ENCODE data around the gene CADPS2.

The CADPS2 gene

GRCh38 chr7:122883049-122883680, 3.1 kb downstream of the CADPS2 start:
- TF ChIP-seq CTCF (IDR thresholded peaks at IDR 0.05) = no peak

GRCh38 chr7:122881324-122881723, 4.9 kb downstream of the CADPS2 start:
- TF ChIP-seq CTCF (IDR thresholded peaks at IDR 0.05) = no peak

GRCh38 chr7:122869260-122869659, 17.0 kb downstream of the CADPS2 start:
- TF ChIP-seq CTCF (IDR thresholded peaks at IDR 0.05) = no peak

GRCh38 chr7:122867471-122867980, 18.7 kb downstream of the CADPS2 start:
- no peak for TF ChIP-seq CTCF (IDR thresholded peaks at IDR 0.05)

DNA sequence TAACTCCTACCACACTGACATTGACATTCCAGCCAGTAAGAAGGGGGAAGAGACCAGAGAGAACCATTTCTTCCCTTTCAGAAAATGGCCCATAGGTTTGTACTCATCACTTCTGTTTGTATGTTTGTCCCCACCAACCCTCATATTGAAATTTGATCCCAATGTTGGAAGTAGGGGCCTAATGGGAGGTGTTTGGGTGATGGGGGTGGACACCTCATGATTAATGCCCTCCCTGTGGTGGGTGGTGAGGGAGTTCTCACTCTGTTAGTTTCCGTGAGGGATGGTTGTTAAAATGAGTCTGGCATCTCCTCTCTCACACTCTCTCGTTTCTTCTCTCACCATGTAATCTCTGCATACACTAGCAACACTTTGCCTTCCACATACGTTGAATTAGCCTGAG, 21.4 kb downstream of the CADPS2 start:
- no peak for TF ChIP-seq CTCF (IDR thresholded peaks at IDR 0.05)

DNA sequence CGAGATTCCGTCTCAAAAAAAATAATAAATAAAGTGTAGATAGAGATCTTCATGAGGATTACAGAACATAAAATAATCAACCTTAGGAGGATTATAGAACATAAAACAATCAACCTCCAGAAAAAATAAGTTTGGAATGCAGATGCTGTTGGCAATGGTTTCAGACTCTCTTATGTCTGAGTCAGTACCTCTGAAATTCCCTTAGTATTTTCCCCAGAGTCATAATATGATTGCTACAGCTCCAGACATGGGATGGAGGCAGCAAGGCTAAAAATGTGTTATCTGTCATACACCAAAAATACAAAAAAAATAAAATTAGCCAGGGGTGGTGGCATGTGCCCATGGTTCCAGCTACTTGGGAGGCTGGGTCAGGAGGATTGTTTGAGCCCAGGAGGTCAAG, 22.2 kb downstream of the CADPS2 start:
- no peak for TF ChIP-seq CTCF (IDR thresholded peaks at IDR 0.05)

- TF ChIP-seq CTCF (IDR thresholded peaks at IDR 0.05) = no peak
These were observed 27.9 kb downstream of the CADPS2 start for GRCh38 chr7:122858320-122858719.

DNA sequence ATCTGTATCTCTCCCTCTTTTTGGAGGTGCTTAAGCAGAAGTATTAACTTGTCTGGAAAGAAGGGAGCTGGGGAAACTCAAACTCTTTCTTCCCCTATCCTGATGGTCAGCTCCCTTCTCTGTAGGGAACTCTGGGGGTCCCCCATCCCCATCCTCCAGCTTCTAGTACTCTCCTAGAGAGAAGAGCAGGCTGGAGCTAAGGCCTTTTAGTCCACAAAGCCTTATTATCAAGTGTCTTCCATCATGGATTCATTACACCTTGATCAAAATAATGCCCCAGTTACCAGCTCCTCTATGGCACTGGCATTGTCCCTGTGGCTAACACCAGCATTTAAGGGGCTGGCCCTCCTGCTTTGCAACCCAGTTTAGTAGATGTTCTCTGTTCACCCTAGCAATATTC, 35.7 kb downstream of the CADPS2 start:
- TF ChIP-seq CTCF (IDR thresholded peaks at IDR 0.05) = no peak
